Fibroblast of skin of left biceps (primary cell): ENCODE results near the gene SHC4.
"Not testable (repeated sequence)": the region's sequence is repeated elsewhere in the genome, so short reads cannot be mapped to it uniquely, and the experiment has no call there.

Experiments used
- DNase-seq, 2 experiments: peaks; one replicate each; pipeline ENCODE4 v3.0.0-alpha.2; 2013; ENCODE audit warnings: low read depth in 2 of 2

Gene SHC4

GRCh38 chr15:48924528-48925393, 39.0 kb downstream of the SHC4 start:
- DNase-seq: no peak

- DNase-seq: no peak
Measured at GRCh38 chr15:48922046-48922445, 41.7 kb downstream of the SHC4 start.

DNA sequence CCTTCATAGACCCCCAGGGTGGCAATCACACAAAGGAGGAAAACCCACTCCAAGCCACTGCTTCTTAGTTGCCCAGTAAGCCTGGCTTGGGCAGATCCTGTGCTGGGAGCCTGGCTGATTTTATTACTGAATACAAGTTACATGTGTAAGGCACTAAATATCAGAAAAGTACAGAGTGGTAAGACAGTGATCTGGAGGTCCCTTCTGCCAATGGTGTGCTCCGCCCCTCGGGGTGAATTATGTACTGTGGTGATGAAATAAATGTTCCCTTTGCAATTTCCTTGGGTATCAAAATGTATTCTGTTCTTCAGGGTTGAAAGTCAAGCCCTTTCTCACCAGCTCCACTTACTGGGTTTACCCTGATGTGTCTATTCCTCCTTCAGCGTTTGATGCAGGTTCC, 47.0 kb downstream of the SHC4 start:
- DNase-seq: no peak

- DNase-seq: no peak
Measured at GRCh38 chr15:48915861-48916260, 47.9 kb downstream of the SHC4 start.

GRCh38 chr15:48914717-48915116, 49.0 kb downstream of the SHC4 start:
- DNase-seq: no peak

DNA sequence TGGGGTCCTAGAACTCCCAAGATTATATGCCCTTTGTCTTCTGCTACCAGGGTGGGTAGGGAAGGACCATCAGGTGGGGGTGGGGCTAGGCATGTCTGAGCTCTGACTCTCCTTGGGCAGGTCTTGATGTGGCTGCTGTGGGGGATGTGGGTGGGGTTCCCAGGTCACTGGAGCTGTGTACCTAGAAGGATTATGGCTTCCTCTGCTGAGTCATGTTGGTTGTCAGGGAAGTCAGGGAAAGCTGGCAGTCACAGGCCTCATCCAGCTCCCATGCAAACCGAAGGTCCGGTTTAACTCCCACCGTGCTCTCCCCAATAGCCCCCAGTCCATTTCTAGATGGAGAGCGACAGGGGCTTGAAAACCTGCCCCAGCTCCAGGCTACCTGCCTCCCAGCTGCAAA, 50.6 kb downstream of the SHC4 start:
- DNase-seq: no peak

DNA sequence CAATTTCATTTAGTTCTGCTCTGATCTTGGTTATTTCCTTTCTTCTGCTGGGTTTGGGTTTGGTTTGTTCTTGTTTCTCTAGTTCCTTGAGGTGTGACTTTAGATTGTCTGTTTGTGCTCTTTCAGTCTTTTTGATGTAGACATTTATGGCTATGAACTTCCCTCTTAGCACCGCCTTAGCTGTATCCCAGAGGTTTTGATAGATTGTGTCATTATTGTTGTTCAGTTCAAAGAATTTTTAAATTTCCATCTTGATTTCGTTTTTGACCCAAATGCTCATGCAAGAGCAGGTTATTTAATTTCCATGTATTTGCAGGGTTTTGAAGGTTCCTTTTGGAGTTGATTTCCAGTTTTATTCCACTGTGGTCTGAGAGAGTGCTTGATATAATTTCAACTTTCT, 53.2 kb downstream of the SHC4 start:
- DNase-seq: not testable (repeated sequence)

DNA sequence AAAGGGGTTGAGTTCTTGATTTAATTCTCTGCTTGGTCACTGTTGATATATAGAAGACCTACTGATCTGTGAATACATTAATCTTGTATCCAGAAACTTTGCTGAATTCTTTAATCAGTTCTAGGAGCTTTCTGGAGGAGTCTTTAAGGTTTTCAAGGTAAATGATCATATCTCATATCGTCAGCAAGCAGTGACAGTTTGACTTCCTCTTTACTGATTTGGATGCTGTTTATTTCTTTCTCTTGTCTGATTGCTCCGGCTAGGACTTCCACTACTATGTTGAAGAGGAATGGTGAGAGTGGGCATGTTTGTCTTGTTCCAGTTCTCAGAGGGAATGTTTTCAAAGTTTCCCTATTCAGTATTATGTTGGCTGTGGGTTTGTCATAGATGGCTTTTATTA, 54.4 kb downstream of the SHC4 start:
- DNase-seq: not testable (repeated sequence)

GRCh38 chr15:48905847-48906246, 57.9 kb downstream of the SHC4 start:
- DNase-seq: no peak

GRCh38 chr15:48905216-48905615, 58.5 kb downstream of the SHC4 start:
- DNase-seq: no peak

GRCh38 chr15:48904758-48905157, 59.0 kb downstream of the SHC4 start:
- DNase-seq: no peak

GRCh38 chr15:48899793-48900192, 63.9 kb downstream of the SHC4 start:
- no peak for DNase-seq

DNA sequence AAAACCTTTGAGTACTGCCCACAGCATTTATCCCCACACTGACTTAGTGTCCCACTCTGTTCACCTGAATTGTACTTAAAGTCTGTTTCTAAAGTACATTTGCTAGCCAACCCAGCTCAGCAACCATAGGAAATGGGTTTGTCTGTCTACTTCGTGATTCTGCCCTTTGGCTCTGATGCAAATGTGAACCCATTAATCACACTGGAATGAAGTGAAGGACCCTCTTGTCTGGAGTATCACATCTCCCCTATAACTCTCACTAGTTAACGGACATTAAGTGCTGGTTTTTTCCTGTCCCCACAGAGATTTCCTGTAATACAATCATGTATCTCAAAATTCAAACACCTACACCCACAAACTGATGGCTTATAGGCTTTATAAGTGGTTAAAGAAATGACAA, 65.3 kb downstream of the SHC4 start:
- no peak for DNase-seq

- DNase-seq: no peak
Measured at GRCh38 chr15:48898032-48898431, 65.7 kb downstream of the SHC4 start.

GRCh38 chr15:48896869-48897814, 66.6 kb downstream of the SHC4 start:
- peak; percentile 47 to 53 for DNase-seq

DNA sequence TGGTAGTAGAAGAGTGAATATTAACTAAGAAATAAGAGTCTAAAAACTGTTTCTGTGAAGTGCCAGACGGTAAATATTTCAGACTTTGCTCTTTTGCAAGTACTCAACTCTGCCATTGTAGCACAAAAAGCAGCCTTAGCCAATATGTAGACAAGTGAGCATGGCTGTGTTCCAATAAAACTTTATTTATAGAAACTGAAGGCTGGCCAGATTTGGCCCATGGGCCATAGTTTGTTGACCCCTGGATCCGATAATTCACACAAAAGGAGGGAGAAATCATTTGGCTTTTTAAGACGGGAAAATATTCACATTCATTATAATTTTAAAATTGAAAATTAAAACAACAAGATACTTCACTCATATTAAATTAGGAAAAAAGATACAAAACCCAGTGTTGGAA, 70.4 kb downstream of the SHC4 start:
- DNase-seq: no peak

DNA sequence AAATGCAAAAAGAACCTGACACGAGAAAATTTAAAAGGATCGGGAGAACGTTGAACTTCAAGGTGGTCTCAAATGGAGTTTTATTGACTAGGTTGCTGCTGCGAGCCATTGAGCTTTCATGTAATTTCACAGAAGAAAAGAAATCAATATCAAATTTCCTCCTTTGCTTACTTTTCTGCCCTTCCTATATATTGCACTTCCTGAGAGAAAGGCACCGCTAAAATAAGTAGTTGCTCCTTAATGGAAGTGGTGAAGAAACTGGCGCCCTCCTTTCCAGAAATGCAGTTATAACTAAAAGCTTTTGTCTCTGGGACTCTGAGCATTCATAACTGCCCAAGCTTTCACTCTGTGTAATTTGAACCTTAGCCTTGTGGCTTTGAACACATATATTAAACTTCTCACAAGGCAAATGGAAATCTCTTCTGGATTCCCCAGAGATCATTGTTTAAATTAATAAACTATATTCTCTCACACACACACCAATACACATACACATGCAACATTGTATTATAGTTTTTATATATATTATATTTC, 72.4 kb downstream of the SHC4 start:
- no peak for DNase-seq

DNA sequence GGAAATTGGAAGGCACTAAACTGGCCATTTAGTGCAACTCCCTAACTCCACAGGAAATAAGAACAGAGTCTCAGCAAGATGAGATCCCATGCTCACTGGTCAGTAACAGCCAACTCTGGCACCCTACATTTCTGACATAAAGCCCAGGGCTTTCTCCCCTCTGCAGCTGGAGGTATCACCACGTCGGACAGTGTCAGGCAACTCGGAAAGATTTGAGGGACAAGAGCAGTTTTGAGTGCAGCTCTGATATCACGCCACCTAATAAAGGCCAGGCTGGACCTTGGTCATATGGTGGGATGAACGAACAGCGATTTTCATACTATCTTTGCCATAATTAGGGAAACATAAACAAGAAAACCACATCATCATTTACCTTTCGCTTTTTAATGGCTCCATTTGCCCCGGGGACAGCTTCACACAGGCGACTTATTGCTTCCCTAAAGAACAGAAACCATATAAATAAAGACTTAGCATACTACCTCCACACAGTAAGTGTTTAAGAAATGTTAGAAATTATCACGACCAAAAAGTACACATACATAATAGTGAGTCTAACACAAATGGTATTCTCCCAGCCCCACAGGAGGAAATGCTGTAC, 73.2 kb downstream of the SHC4 start:
- DNase-seq: no peak

DNA sequence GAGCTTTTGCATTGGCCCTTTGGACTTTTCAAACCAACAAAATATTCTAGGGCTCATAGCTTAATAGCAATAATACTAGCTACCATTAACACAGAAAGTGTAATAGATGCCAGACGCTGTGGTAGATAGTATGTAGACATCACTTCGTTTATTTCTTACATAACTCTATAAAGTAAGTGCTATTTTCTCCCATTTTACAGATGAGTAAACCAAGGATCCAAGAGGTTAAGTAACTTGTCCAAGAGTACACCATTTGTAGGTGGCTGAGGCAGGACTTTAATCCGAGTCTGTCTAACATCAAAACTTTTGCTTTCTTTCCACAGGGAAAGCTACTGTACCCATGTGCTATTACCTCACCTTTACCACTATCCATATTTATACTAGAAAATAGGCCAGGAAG, 73.8 kb downstream of the SHC4 start:
- no peak for DNase-seq

DNA sequence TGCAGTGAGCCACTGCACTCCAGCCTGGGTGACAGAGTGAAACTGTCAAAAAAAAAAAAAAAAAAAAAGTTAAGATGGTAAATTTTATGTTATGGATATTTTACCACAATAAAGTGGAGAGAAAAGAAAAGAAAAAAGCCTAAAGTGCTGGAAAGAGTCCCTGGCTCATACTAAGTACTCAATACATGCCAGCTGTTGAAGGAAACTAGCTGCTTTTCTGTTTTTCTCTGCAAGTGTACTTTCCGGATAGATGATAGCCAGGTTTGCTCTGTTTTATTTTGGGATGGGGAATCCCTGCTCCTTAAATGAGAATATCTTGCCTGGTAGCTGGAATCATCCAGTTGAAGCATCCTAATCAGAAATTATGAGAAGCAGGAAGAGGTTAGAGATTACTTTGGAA, 74.9 kb downstream of the SHC4 start:
- DNase-seq: no peak

GRCh38 chr15:48888191-48888590, 75.5 kb downstream of the SHC4 start:
- DNase-seq: no peak

- no peak for DNase-seq
Measured at GRCh38 chr15:48887144-48887543, 76.6 kb downstream of the SHC4 start.
